ENCODE measurements around the gene SLC38A10. TPM values are rescaled to one million over a fixed set of nuclear protein-coding genes. Genes with fewer than 3 reads are reported as not detected.

Gene SLC38A10
- total and polyA plus RNA-seq, 2 of the 13 experiments (the other 11 are each of a cell fraction or from before 2014, with no cell fraction given), result 23.4 to 55.8 TPM

DNA sequence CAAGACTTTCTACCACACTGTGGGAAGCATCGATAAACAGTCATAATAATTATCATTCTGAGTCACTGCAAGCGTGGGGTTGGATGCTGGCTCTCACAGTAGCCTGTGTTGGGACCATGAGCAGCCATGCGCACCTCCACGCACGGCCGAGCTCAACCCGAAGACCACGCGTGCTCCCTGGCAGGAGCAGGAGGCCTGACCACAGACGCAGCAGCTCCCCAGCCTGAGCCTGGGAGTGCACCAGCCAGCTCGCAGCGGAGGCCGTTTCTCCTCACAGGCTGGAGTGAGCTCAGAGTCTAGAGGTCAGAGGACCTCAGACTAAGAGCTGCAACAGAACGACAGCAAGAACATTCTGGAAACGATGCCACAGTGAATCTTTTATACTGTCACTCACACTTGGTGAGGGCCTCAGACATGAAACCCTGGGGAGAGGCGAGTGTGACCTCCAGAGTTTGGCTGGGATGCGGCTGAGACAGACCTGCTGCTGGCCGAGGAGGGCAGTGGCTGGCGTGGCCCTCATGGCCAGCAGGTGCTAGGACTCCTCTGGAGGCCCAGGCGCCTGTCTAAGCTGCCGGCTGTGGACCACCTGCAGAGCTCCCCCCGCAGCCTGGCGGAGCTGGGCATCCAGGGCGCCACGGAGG is 50.0 kb downstream of the SLC38A10 start (continued):
- TF ChIP-seq, protein P1, sequence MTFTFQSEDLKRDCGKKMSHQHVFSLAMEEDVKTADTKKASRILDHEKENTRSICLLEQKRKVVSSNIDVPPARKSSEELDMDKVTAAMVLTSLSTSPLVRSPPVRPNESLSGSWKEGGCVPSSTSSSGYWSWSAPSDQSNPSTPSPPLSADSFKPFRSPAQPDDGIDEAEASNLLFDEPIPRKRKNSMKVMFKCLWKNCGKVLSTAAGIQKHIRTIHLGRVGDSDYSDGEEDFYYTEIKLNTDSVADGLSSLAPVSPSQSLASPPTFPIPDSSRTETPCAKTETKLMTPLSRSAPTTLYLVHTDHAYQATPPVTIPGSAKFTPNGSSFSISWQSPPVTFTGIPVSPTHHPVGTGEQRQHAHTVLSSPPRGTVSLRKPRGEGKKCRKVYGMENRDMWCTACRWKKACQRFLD (CRISPR knock-in tag; IDR thresholded peaks at IDR 0.05; ENCODE audit: borderline replicate concordance), result no peak; the same call in 1 of the 2 replicates
- TF ChIP-seq, protein P2, sequence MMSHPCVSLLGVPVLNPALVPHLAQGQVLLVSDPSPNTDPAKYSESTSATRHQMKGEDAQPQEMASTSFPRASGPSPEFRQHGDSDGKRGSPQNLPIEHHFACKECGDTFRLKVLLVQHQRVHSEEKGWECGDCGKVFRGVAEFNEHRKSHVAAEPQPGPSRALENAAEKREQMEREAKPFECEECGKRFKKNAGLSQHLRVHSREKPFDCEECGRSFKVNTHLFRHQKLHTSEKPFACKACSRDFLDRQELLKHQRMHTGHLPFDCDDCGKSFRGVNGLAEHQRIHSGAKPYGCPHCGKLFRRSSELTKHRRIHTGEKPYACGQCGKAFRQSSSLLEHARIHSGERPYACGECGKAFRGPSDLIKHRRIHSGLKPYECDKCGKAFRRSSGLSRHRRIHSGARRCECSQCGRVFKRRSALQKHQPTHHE (CRISPR knock-in tag; IDR thresholded peaks at IDR 0.05; ENCODE audit: borderline replicate concordance), result no peak
- TF ChIP-seq, protein P3, sequence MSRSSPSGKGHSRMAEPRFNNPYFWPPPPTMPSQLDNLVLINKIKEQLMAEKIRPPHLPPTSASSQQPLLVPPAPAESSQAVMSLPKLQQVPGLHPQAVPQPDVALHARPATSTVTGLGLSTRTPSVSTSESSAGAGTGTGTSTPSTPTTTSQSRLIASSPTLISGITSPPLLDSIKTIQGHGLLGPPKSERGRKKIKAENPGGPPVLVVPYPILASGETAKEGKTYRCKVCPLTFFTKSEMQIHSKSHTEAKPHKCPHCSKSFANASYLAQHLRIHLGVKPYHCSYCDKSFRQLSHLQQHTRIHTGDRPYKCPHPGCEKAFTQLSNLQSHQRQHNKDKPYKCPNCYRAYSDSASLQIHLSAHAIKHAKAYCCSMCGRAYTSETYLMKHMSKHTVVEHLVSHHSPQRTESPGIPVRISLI (CRISPR knock-in tag; IDR thresholded peaks at IDR 0.05; ENCODE audit: borderline replicate concordance), result no peak
- no peak; the same call in 1 of the 2 replicates for TF ChIP-seq TARDBP (CRISPR knock-in tag; IDR thresholded peaks at IDR 0.05)
- no peak for TF ChIP-seq ZNF572 (CRISPR knock-in tag; IDR thresholded peaks at IDR 0.05)
- no peak for TF ChIP-seq ZNF354B (CRISPR knock-in tag; IDR thresholded peaks at IDR 0.05)
- TF ChIP-seq ZNF737 (CRISPR knock-in tag; IDR thresholded peaks at IDR 0.05; ENCODE audit: borderline replicate concordance), result no peak
- TF ChIP-seq DNMT3B (CRISPR knock-in tag; conservative IDR thresholded peaks at IDR 0.05), result no peak
- TF ChIP-seq BHLHE40 (IDR thresholded peaks at IDR 0.05; ENCODE audit: low read length), result no peak
- no peak for TF ChIP-seq ATAD3A (CRISPR knock-in tag; IDR thresholded peaks at IDR 0.05)
- TF ChIP-seq MIER3 (CRISPR knock-in tag; IDR thresholded peaks at IDR 0.05; ENCODE audit: borderline replicate concordance), result no peak
- TF ChIP-seq, protein P4, sequence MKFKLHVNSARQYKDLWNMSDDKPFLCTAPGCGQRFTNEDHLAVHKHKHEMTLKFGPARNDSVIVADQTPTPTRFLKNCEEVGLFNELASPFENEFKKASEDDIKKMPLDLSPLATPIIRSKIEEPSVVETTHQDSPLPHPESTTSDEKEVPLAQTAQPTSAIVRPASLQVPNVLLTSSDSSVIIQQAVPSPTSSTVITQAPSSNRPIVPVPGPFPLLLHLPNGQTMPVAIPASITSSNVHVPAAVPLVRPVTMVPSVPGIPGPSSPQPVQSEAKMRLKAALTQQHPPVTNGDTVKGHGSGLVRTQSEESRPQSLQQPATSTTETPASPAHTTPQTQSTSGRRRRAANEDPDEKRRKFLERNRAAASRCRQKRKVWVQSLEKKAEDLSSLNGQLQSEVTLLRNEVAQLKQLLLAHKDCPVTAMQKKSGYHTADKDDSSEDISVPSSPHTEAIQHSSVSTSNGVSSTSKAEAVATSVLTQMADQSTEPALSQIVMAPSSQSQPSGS (CRISPR knock-in tag; IDR thresholded peaks at IDR 0.05), result peak; percentile 28; the same call in 1 of the 2 replicates
- no peak for TF ChIP-seq ZNF605 (CRISPR knock-in tag; IDR thresholded peaks at IDR 0.05)
- no peak for TF ChIP-seq SIX1 (CRISPR knock-in tag; IDR thresholded peaks at IDR 0.05; ENCODE audit: borderline replicate concordance)
- TF ChIP-seq, protein P5, sequence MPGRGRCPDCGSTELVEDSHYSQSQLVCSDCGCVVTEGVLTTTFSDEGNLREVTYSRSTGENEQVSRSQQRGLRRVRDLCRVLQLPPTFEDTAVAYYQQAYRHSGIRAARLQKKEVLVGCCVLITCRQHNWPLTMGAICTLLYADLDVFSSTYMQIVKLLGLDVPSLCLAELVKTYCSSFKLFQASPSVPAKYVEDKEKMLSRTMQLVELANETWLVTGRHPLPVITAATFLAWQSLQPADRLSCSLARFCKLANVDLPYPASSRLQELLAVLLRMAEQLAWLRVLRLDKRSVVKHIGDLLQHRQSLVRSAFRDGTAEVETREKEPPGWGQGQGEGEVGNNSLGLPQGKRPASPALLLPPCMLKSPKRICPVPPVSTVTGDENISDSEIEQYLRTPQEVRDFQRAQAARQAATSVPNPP (CRISPR knock-in tag; IDR thresholded peaks at IDR 0.05), result no peak
- TF ChIP-seq, protein P6, sequence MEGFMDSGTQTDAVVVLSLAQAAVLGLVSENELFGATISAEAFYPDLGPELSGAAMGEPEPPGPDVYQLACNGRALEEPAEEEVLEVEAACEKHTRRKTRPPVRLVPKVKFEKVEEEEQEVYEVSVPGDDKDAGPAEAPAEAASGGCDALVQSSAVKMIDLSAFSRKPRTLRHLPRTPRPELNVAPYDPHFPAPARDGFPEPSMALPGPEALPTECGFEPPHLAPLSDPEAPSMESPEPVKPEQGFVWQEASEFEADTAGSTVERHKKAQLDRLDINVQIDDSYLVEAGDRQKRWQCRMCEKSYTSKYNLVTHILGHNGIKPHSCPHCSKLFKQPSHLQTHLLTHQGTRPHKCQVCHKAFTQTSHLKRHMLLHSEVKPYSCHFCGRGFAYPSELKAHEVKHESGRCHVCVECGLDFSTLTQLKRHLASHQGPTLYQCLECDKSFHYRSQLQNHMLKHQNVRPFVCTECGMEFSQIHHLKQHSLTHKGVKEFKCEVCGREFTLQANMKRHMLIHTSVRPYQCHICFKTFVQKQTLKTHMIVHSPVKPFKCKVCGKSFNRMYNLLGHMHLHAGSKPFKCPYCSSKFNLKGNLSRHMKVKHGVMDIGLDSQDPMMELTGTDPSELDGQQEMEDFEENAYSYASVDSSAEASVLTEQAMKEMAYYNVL (CRISPR knock-in tag; IDR thresholded peaks at IDR 0.05; ENCODE audit: borderline replicate concordance), result no peak
- no peak for TF ChIP-seq CEBPG (CRISPR knock-in tag; IDR thresholded peaks at IDR 0.05)
- TF ChIP-seq, protein P7, sequence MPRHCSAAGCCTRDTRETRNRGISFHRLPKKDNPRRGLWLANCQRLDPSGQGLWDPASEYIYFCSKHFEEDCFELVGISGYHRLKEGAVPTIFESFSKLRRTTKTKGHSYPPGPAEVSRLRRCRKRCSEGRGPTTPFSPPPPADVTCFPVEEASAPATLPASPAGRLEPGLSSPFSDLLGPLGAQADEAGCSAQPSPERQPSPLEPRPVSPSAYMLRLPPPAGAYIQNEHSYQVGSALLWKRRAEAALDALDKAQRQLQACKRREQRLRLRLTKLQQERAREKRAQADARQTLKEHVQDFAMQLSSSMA (CRISPR knock-in tag; IDR thresholded peaks at IDR 0.05), result no peak
- TF ChIP-seq SMYD3 (CRISPR knock-in tag; IDR thresholded peaks at IDR 0.05), result 0 out of 2 replicates have a peak, but pooled peaks have one; percentile 17
- no peak for TF ChIP-seq THAP11 (CRISPR knock-in tag; IDR thresholded peaks at IDR 0.05)
- peak; percentile 40 for TF ChIP-seq HIVEP1 (CRISPR knock-in tag; IDR thresholded peaks at IDR 0.05)

Measured in HepG2 (cell line).